Measurements from ENCODE around the gene PPIE.

The PPIE gene

DNA sequence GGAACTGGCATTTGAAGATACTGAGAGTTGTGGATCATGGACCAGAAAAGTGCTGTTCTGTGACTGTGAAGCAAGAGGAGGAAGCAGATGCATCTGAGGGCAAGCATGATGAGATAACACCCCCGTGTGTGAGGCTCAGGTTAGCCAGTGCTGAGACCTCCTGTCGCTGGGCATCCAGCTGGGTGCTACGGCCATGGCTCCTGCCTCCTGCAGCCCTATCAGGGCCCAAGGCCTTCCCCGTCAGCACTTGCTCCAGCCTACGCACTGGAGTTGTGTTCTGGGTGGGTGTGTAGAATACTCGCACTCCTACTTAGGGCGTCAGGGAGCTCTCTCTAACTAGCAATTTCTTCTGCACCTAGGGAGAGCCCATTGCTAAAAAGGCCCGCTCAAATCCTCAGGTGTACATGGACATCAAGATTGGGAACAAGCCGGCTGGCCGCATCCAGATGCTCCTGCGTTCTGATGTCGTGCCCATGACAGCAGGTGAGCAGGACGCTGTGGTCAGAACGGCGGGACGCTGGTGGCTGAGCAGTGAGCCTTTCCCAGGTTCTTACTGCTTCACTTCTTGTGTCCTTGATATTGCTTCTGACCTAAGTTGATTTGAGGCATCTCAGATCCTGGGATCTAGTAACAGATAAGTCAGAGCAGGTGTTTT lies 6.5 kb downstream of the PPIE start:
- Histone ChIP-seq H3K27ac (ENCODE audit: low read depth, low read length) (no peak overlapping the region), H3K36me3 (ENCODE audit: control insufficient read depth, insufficient read depth, low read length) (peaks cover 87% of the 10 kb centered on the region), H3K4me3 (ENCODE audit: low read depth, low read length) (no peak overlapping the region), H3K9ac (ENCODE audit: low read length) (no peak overlapping the region), H3K27me3 (ENCODE audit: control insufficient read depth, insufficient read depth, low read length) (no peaks in the 10 kb centered on the region), H3K9me3 (ENCODE audit: control insufficient read depth, insufficient read depth, low read depth, low read length) (no peaks in the 10 kb centered on the region), H3K4me1 (ENCODE audit: control insufficient read depth, insufficient read depth, low read length) (no peaks in the 10 kb centered on the region)

DNA sequence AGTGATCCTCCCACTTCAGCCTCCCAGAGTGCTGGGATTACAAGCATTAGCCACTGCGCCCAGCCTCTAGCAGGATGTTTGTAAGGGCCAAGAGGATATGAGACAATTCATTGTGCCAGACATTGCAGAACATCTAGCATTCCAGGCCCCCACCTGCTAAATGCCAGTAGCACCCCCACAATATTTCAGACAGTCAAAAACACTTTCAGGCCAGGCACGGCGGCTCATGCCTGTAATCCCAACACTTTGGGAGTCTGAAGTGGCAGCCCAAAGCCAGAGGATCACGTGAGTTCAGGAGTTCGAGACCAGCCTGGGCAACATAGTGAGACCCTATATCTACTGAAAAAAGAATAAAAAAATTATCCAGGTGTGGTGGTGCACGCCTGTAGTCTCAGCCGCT lies 12.9 kb downstream of the PPIE start:
- Histone ChIP-seq H3K4me1 (ENCODE audit: control insufficient read depth, insufficient read depth, low read length) (no peaks in the 10 kb centered on the region), H3K27me3 (ENCODE audit: control insufficient read depth, insufficient read depth, low read length) (no peaks in the 10 kb centered on the region), H3K4me3 (ENCODE audit: low read depth, low read length) (no peak overlapping the region), H3K36me3 (ENCODE audit: control insufficient read depth, insufficient read depth, low read length) (peaks cover 92% of the 10 kb centered on the region), H3K27ac (ENCODE audit: low read depth, low read length) (no peak overlapping the region), H3K9ac (ENCODE audit: low read length) (no peak overlapping the region), H3K9me3 (ENCODE audit: control insufficient read depth, insufficient read depth, low read depth, low read length) (no peaks in the 10 kb centered on the region)

DNA sequence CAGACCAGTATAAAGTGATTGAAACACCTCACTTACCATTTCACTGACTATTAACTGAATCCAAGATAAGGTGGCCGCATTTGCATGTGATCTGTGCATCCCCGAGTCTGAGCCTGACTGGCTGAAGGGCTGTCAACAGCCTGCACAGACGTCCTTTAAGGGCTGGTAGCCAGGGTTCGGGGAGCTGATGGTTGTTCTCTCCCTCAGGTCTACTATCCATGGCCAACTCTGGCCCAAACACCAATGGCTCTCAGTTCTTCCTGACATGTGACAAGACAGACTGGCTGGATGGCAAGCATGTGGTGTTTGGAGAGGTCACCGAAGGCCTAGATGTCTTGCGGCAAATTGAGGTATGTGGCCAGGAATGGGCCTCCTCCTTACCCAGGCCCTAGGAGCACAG lies 14.0 kb downstream of the PPIE start:
- Histone ChIP-seq H3K36me3 (ENCODE audit: control insufficient read depth, insufficient read depth, low read length) (peaks cover 92% of the 10 kb centered on the region), H3K27ac (ENCODE audit: low read depth, low read length) (no peak overlapping the region), H3K4me3 (ENCODE audit: low read depth, low read length) (no peak overlapping the region), H3K9me3 (ENCODE audit: control insufficient read depth, insufficient read depth, low read depth, low read length) (no peaks in the 10 kb centered on the region), H3K4me1 (ENCODE audit: control insufficient read depth, insufficient read depth, low read length) (no peaks in the 10 kb centered on the region), H3K9ac (ENCODE audit: low read length) (no peak overlapping the region), H3K27me3 (ENCODE audit: control insufficient read depth, insufficient read depth, low read length) (no peaks in the 10 kb centered on the region)

DNA sequence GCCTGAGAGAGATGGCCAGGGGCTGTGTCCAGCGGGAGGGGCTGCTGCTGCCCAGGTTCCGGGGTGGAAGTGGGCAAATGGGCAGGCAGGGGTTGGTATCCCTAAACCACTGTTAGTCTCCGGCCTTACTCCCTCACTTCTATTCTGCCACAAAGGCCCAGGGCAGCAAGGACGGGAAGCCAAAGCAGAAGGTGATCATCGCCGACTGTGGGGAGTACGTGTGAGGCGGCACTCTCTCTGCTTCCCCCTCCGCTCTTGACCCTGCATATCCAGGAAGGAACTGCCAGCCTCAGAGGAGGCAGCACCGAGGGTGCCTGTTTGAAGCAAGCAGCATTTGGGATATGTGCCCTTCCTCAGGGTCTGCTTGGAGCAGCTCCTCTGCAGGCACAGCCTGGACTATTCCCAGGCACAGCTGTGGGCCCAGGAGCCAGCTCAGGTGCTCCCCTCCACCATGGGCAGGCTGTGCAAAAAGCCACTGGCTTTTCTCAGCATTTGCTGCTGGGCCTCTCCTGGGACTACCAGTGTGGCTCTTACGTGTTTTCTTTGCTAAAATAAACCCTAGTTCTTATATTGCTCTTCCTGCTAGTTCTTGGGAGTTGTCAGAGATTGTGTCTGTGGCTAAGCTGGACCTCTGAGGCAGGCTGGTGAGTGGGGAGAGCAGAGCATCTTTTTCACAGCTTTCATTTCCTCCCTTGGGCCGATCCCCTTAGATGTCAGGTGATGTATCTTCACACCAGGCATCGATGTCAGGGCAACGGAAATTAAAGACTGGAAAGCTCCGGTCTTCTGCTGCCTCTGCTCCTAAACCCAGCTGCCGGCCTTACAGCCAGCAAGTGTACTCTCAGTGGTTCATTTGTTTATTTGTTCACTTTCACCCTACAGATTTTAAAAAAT lies 14.7 kb downstream of the PPIE start:
- H3K4me1 ChIP-seq (ENCODE audit: control insufficient read depth, insufficient read depth, low read length) = no peaks in the 10 kb centered on the region
- H3K27ac ChIP-seq (ENCODE audit: low read depth, low read length) = no peak overlapping the region
- H3K9me3 ChIP-seq (ENCODE audit: control insufficient read depth, insufficient read depth, low read depth, low read length) = no peaks in the 10 kb centered on the region
- H3K4me3 ChIP-seq (ENCODE audit: low read depth, low read length) = no peak overlapping the region
- H3K27me3 ChIP-seq (ENCODE audit: control insufficient read depth, insufficient read depth, low read length) = no peaks in the 10 kb centered on the region
- H3K36me3 ChIP-seq (ENCODE audit: control insufficient read depth, insufficient read depth, low read length) = peaks cover 87% of the 10 kb centered on the region
- H3K9ac ChIP-seq (ENCODE audit: low read length) = no peak overlapping the region

DNA sequence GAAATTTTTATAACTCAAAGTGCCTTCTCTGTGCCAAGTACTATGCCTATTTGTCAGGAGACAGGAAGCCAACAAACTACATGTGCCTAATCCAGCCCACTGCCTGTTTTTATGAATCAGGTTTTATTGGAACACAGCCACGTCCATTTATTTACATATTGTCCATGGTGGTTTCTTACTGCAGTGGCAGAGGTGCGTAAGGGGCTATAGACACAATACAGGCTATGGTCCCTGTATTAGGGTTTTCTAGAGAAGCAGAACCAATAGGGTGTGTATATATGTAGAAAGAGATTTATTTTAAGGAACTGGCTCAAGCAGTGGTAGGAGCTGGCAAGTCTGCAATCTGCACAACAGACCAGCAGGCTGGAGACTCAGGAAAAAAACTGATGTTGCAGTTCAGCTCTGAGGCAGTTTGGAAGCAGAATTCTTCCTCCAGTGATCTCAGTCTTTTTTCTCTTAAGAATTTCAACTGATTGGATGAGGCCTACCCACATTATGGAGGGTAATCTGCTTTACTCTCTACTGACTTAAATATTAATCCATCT lies 15.4 kb downstream of the PPIE start:
- H3K4me3 ChIP-seq (ENCODE audit: low read depth, low read length) = no peak overlapping the region
- H3K27me3 ChIP-seq (ENCODE audit: control insufficient read depth, insufficient read depth, low read length) = no peaks in the 10 kb centered on the region
- no peaks in the 10 kb centered on the region for H3K4me1 ChIP-seq (ENCODE audit: control insufficient read depth, insufficient read depth, low read length)
- H3K27ac ChIP-seq (ENCODE audit: low read depth, low read length) = no peak overlapping the region
- no peaks in the 10 kb centered on the region for H3K9me3 ChIP-seq (ENCODE audit: control insufficient read depth, insufficient read depth, low read depth, low read length)
- peaks cover 80% of the 10 kb centered on the region for H3K36me3 ChIP-seq (ENCODE audit: control insufficient read depth, insufficient read depth, low read length)
- no peak overlapping the region for H3K9ac ChIP-seq (ENCODE audit: low read length)

DNA sequence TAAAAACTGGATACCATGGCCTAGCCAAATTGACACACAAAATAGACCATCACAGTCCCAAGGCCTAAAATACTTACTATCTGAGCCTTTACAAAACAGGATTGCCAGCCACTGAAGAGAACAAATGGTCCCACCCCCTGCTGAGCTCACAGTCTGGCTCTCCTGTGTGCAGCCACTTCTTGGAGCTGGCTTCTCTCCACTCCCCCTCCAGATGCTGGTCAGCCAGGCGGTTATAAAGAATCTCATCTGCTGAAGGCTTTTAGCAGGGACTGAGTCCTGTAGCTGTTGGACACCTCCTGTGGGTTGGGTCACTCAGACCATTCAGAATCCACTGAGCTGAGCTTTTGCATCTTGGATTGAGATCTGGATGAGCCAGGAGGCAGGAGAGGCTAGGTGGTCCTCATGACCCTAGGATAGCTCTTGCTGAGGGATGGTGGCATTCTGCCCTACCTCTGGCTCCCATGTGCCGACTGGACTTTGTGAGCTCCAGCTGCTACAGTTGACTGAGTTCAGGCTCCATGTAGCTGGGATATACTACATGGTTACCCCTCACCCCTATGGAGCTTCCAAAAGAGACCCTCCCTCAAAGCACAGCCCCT lies 16.3 kb downstream of the PPIE start:
- no peaks in the 10 kb centered on the region for H3K4me1 ChIP-seq (ENCODE audit: control insufficient read depth, insufficient read depth, low read length)
- H3K9me3 ChIP-seq (ENCODE audit: control insufficient read depth, insufficient read depth, low read depth, low read length) = peaks cover 3% of the 10 kb centered on the region; the same call in 1 of the 2 replicates
- no peak overlapping the region for H3K9ac ChIP-seq (ENCODE audit: low read length)
- no peak overlapping the region for H3K27ac ChIP-seq (ENCODE audit: low read depth, low read length)
- H3K4me3 ChIP-seq (ENCODE audit: low read depth, low read length) = no peak overlapping the region
- peaks cover 74% of the 10 kb centered on the region for H3K36me3 ChIP-seq (ENCODE audit: control insufficient read depth, insufficient read depth, low read length)
- H3K27me3 ChIP-seq (ENCODE audit: control insufficient read depth, insufficient read depth, low read length) = no peaks in the 10 kb centered on the region

DNA sequence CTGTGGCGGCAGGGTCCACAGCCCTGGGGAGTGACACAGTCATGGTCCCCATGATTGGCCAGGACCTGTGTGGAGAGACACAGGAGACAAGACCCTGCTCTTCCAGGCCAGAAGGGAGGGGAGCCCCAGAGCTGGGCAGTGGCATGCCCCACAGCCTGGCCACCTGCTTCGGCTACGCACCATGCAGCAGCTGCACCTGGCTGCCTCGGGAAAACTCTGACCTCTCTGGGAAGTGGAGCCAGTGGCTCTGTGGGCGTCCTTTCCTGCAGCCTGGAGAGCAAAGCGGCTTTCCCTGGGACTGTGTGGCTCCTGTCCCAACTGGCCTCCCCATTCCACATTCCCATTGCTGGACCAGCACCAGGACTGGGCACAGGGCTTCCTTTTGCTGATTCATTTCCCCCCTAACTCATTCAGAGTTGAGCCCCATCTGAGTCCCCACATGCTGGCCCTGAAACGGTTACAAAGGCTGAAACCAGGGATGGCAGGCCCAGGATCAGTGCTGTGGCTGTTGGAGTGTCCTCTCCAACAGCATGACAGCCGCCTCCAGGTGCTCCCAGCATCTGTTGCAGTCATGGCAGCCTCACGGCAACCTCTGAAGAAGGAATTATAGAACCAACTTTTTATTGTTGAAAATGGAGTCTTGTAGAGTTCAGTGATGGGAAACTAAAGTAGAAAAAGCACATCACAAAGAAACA lies 17.4 kb downstream of the PPIE start:
- peaks cover 13% of the 10 kb centered on the region; the same call in 1 of the 2 replicates for H3K9me3 ChIP-seq (ENCODE audit: control insufficient read depth, insufficient read depth, low read depth, low read length)
- peaks cover 63% of the 10 kb centered on the region for H3K36me3 ChIP-seq (ENCODE audit: control insufficient read depth, insufficient read depth, low read length)
- H3K4me3 ChIP-seq (ENCODE audit: low read depth, low read length) = no peak overlapping the region
- H3K27me3 ChIP-seq (ENCODE audit: control insufficient read depth, insufficient read depth, low read length) = no peaks in the 10 kb centered on the region
- no peak overlapping the region for H3K27ac ChIP-seq (ENCODE audit: low read depth, low read length)
- no peaks in the 10 kb centered on the region for H3K4me1 ChIP-seq (ENCODE audit: control insufficient read depth, insufficient read depth, low read length)
- no peak overlapping the region for H3K9ac ChIP-seq (ENCODE audit: low read length)

DNA sequence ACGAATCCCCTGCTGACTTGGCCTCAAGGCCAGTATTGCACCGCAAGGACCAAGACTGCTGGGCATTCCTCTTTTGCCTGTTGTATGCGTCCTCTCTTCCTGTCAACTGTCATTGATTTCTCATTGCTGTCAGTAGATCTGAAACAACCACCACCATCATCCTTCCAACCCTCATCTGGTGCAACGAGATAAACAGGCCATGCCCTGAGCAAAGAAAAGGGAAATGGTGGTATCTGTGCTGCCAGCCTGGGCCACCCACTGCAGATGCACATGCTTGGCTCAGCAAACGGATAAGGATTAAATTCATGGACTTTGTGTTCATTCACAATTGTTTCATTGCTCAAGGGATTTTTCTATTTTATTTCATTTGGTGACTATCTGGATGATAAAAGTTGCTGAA lies 18.8 kb downstream of the PPIE start:
- Histone ChIP-seq H3K9ac (ENCODE audit: low read length) (no peak overlapping the region), H3K27me3 (ENCODE audit: control insufficient read depth, insufficient read depth, low read length) (no peaks in the 10 kb centered on the region), H3K36me3 (ENCODE audit: control insufficient read depth, insufficient read depth, low read length) (peaks cover 49% of the 10 kb centered on the region), H3K4me1 (ENCODE audit: control insufficient read depth, insufficient read depth, low read length) (no peaks in the 10 kb centered on the region), H3K27ac (ENCODE audit: low read depth, low read length) (no peak overlapping the region), H3K9me3 (ENCODE audit: control insufficient read depth, insufficient read depth, low read depth, low read length) (peaks cover 17% of the 10 kb centered on the region; the same call in 1 of the 2 replicates), H3K4me3 (ENCODE audit: low read depth, low read length) (no peak overlapping the region)

DNA sequence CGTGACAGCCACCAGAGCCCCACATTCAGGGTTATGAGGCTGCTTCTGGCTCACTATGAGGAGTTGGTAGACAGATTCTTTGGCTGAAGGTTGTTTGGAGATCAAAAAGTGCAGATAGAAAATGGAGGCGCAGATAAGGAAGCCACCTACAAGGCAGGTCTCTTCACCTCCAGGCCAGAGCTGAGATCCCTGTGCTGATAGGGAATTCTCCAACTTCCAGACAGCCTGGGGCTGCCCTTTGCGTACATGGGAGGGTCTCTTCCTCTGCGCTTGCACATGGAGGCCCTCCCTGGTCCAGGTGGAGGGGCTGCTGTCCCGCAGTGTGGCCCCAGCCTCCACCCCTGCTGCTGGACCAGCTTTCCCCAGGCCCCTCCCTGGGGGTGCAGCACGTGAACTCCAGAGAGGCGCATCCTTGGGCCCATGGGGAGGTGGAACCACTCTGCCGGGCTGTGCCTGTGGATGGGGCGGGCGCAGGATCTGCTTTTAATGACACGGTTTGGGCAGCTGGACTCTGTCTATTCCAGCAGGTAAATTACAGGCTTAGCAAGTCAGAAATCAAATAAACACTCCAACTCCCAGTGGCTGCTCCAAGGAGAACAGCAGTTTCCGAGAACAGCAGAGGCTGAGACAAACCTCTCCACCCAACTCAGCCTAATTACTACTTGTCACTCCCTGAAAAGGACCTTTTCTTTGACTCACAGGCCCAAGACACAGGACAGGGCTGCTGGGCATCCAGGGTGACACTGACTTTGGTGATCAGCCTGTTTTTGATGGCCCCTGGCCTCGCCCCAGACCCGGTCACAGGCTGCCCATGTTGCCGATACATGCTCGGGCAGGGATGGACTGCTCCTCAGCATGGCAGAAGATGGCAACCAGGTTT lies 20.1 kb downstream of the PPIE start:
- H3K9me3 ChIP-seq (ENCODE audit: control insufficient read depth, insufficient read depth, low read depth, low read length) = peaks cover 17% of the 10 kb centered on the region; the same call in 1 of the 2 replicates
- no peak overlapping the region for H3K9ac ChIP-seq (ENCODE audit: low read length)
- no peaks in the 10 kb centered on the region for H3K4me1 ChIP-seq (ENCODE audit: control insufficient read depth, insufficient read depth, low read length)
- peaks cover 36% of the 10 kb centered on the region for H3K36me3 ChIP-seq (ENCODE audit: control insufficient read depth, insufficient read depth, low read length)
- H3K4me3 ChIP-seq (ENCODE audit: low read depth, low read length) = no peak overlapping the region
- no peaks in the 10 kb centered on the region for H3K27me3 ChIP-seq (ENCODE audit: control insufficient read depth, insufficient read depth, low read length)
- no peak overlapping the region for H3K27ac ChIP-seq (ENCODE audit: low read depth, low read length)

DNA sequence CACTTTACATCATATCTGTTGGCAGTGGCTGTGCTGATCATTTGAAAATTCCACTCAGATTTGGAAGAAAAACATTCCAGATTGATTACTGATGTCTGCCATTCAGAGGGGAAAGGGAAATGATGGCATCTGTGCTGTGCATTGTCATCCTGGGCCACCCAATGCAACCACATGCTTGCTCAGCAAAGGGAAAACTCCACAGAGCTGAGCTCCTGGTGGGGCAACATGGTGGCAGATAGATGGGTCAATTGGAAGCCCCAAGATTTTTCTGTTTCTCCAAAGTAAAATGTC lies 20.7 kb downstream of the PPIE start:
- Histone ChIP-seq H3K4me1 (ENCODE audit: control insufficient read depth, insufficient read depth, low read length) (no peaks in the 10 kb centered on the region), H3K27ac (ENCODE audit: low read depth, low read length) (no peak overlapping the region), H3K27me3 (ENCODE audit: control insufficient read depth, insufficient read depth, low read length) (no peaks in the 10 kb centered on the region), H3K9ac (ENCODE audit: low read length) (no peak overlapping the region), H3K9me3 (ENCODE audit: control insufficient read depth, insufficient read depth, low read depth, low read length) (peaks cover 17% of the 10 kb centered on the region; the same call in 1 of the 2 replicates), H3K4me3 (ENCODE audit: low read depth, low read length) (no peak overlapping the region), H3K36me3 (ENCODE audit: control insufficient read depth, insufficient read depth, low read length) (peaks cover 31% of the 10 kb centered on the region)

Measured in HUES6 (cell line).